Hepatocyte (in vitro differentiated cells): Measurements from ENCODE around the gene ANKRD62. TPM values are rescaled to one million over a fixed set of nuclear protein-coding genes. Genes with fewer than 3 reads are reported as not detected.

Experiments
- DNase-seq: peaks from one replicate; pipeline ENCODE4 v3.0.0-alpha.2; 2016; ENCODE audit warnings: low spot score
- H2AFZ ChIP-seq: fragments of 200-600 bp; sonication (generic); 2 replicates; pipeline ENCODE4 v1.6.0; 2016; ENCODE audit warnings: antibody characterized with exemption, mild to moderate bottlenecking
- H3K27ac ChIP-seq: fragments of 200-600 bp; sonication (generic); 2 replicates; pipeline ENCODE4 v1.5.1; 2016; ENCODE audit warnings: mild to moderate bottlenecking
- H3K27me3 ChIP-seq: fragments of 200-600 bp; sonication (generic); 2 replicates; pipeline ENCODE4 v1.6.1; 2016
- H3K36me3 ChIP-seq: fragments of 200-600 bp; sonication (generic); replicated peaks from 2 replicates; pipeline ENCODE4 v1.5.1; 2016; ENCODE audit warnings: low read depth; ENCODE audit not compliant: insufficient read depth
- H3K4me1 ChIP-seq: fragments of 200-600 bp; sonication (generic); 2 replicates; pipeline ENCODE4 v1.5.1; 2016; ENCODE audit warnings: mild to moderate bottlenecking, moderate library complexity; ENCODE audit not compliant: insufficient read depth
- H3K4me2 ChIP-seq: fragments of 200-600 bp; sonication (generic); 2 replicates; pipeline ENCODE4 v1.6.0; 2016
- H3K4me3 ChIP-seq: fragments of 200-600 bp; sonication (generic); 2 replicates; pipeline ENCODE4 v1.5.1; 2016; ENCODE audit warnings: mild to moderate bottlenecking
- H3K79me2 ChIP-seq: fragments of 200-600 bp; sonication (generic); 2 replicates; pipeline ENCODE4 v1.6.0; 2017; ENCODE audit warnings: mild to moderate bottlenecking
- H3K9me2 ChIP-seq: fragments of 200-600 bp; sonication (generic); replicated peaks from 2 replicates; pipeline ENCODE4 v1.6.0; 2017; ENCODE audit warnings: mild to moderate bottlenecking; ENCODE audit not compliant: insufficient read depth
- H3K9me3 ChIP-seq: fragments of 200-600 bp; sonication (generic); 2 replicates; pipeline ENCODE4 v1.5.1; 2016; ENCODE audit warnings: low read depth, mild to moderate bottlenecking
- H4K20me1 ChIP-seq: fragments of 200-600 bp; sonication (generic); 2 replicates; pipeline ENCODE4 v1.6.0; 2016; ENCODE audit warnings: mild to moderate bottlenecking; ENCODE audit not compliant: insufficient read depth, poor library complexity, severe bottlenecking
- EZH2 ChIP-seq: fragments of 200-600 bp; sonication (generic); IDR thresholded peaks from 2 replicates; pipeline ENCODE4 v1.6.1; 2016; ENCODE audit warnings: antibody characterized with exemption, mild to moderate bottlenecking, borderline replicate concordance
- EZH2phosphoT487 ChIP-seq: fragments of 200-600 bp; sonication (generic); IDR thresholded peaks from one replicate; pipeline ENCODE4 v1.6.1; 2018; ENCODE audit warnings: antibody characterized with exemption, mild to moderate bottlenecking, low read depth, moderate library complexity; ENCODE audit not compliant: unreplicated experiment, severe bottlenecking
- WGBS: methylation state at CpG from one replicate; pipeline ENCODE4 v1.1.6; 2016; ENCODE audit warnings: low lambda C conversion rate; ENCODE audit errors: missing lambda C conversion rate; 5-methylcytosine and 5-hydroxymethylcytosine counted together
- polyA plus RNA-seq: library from polyadenylated mRNA; unstranded; fragments of >200 nt; fragmentation: Nextera tagmentation; extraction: Ambion mirVana; gene quantifications from 2 replicates; pipeline ENCODE4 v1.2.1, GENCODE V29; 2016
- total RNA-seq: library from RNA; depleted of rRNA; stranded (reverse); fragments of >200 nt; gene quantifications from 2 replicates; pipeline ENCODE4 v1.2.3, GENCODE V29; 2014
- TF ChIP-seq, protein P1 (sequence below): fragments of 200-600 bp; sonication (generic); IDR thresholded peaks from 2 replicates; pipeline ENCODE4 v1.5.1; 2016; ENCODE audit warnings: antibody characterized with exemption, mild to moderate bottlenecking; ENCODE audit not compliant: poor library complexity

The ANKRD62 gene
- total and polyA plus RNA-seq, 2 experiments from 2014 or later = not detected

DNA sequence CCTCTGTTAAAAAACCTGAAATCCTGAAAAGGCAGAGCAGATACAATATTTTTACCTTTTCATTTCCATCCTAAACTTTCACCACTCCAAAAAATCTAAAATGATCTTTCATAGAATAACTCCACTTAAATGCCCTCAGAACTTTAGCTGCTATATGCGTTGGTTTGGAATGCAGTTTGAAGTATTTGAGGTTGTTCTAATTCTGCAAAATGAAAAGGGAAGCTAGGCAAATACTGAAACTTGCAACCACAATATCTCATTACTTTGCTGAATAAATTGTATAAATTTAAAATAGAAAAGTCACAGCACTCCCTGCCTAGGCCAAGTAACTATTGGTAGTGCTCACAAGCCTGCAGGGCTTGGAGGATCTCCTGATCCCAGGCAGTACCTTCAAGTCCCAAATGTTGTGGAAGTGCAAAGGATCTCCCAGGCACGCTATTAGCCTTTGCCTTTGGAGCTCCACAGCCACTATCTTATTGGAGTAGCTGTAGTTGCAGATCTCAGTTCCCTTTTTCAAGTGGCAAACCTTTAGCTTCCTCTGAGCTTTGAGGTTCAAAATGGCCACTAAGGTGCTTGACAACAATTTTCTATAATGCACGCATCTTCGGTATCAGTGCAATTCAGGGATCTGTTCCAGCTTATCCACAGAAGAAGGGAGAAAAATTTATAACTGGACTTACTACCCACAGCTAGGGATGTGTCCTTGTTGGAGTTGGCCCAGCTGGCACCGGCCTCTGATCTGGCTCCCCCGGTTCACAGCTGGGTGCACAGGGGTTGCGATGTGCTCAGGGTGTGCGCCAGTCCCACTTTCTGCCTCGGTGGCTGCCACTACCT lies 43.4 kb upstream of the ANKRD62 start:
- TF ChIP-seq EZH2phosphoT487 = no peak
- TF ChIP-seq, protein P1, sequence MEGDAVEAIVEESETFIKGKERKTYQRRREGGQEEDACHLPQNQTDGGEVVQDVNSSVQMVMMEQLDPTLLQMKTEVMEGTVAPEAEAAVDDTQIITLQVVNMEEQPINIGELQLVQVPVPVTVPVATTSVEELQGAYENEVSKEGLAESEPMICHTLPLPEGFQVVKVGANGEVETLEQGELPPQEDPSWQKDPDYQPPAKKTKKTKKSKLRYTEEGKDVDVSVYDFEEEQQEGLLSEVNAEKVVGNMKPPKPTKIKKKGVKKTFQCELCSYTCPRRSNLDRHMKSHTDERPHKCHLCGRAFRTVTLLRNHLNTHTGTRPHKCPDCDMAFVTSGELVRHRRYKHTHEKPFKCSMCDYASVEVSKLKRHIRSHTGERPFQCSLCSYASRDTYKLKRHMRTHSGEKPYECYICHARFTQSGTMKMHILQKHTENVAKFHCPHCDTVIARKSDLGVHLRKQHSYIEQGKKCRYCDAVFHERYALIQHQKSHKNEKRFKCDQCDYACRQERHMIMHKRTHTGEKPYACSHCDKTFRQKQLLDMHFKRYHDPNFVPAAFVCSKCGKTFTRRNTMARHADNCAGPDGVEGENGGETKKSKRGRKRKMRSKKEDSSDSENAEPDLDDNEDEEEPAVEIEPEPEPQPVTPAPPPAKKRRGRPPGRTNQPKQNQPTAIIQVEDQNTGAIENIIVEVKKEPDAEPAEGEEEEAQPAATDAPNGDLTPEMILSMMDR = no peak
- TF ChIP-seq EZH2 = no peak
- Histone ChIP-seq H2AFZ (no peak overlapping the region), H3K79me2 (no peaks in the 10 kb centered on the region), H3K27ac (no peak overlapping the region), H3K9me3 (no peaks in the 10 kb centered on the region), H3K27me3 (no peaks in the 10 kb centered on the region), H3K9me2 (no peaks in the 10 kb centered on the region), H4K20me1 (no peaks in the 10 kb centered on the region), H3K36me3 (no peaks in the 10 kb centered on the region), H3K4me2 (no peak overlapping the region), H3K4me1 (no peaks in the 10 kb centered on the region), H3K4me3 (no peak overlapping the region)
- 92% methylated on average over 9 of the region's 9 CpGs for WGBS
- DNase-seq = no peak

DNA sequence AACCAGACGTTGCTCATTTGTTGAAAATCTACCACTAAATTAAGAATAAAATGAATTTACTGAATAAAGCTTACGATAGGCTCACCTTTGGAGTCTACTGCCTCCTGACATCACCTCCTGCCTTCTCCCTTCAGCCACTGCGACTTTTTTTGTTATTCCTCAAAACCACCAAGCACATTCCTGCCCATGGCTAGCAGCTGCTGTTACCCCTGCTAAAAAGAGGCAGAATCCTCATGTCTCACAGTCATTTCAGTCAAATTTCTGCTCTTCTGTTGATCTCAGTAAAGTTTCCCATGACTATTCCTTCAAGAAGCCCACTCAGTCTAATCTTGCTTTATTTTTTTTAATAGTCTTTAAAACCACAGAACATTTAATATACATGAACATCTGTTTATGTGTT lies 40.8 kb upstream of the ANKRD62 start:
- 79% methylated on average over 3 of the region's 3 CpGs for WGBS
- no peak for TF ChIP-seq EZH2phosphoT487
- TF ChIP-seq, protein P1 = no peak
- TF ChIP-seq EZH2 = no peak
- H3K4me2 ChIP-seq = no peak overlapping the region

DNA sequence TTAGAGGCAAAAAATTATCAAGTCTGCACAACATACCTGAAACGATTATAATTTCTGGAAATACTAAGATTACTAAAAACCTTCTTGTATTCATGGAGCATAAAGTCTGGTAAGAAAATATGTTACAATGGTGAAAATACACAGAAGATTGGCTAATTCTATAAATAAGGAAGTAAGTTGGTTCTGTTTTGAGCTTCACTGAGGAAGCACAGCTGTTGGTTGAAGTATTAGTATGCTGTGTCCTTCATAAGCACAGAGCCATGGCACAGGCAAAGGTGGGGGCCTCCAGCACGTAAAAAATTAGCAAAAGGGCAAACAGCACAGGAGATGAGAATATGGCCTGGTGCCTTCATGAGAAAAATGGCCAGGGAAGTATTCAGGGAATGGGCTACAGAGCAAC lies 40.4 kb upstream of the ANKRD62 start:
- TF ChIP-seq, protein P1 = no peak
- TF ChIP-seq EZH2phosphoT487 = no peak
- TF ChIP-seq EZH2 = no peak
- 78% methylated on average over 2 of the region's 2 CpGs for WGBS
- no peaks in the 10 kb centered on the region for H3K36me3 ChIP-seq

More for the DNA sequence above, 40.8 kb upstream of the ANKRD62 start:
- H3K79me2 ChIP-seq = no peaks in the 10 kb centered on the region
- H3K9me3 ChIP-seq = no peaks in the 10 kb centered on the region
- H3K27ac ChIP-seq = no peak overlapping the region
- H3K9me2 ChIP-seq = no peaks in the 10 kb centered on the region
- DNase-seq = no peak
- no peaks in the 10 kb centered on the region for H3K36me3 ChIP-seq
- no peaks in the 10 kb centered on the region for H4K20me1 ChIP-seq
- no peak overlapping the region for H3K4me3 ChIP-seq
- H2AFZ ChIP-seq = no peak overlapping the region
- no peaks in the 10 kb centered on the region for H3K4me1 ChIP-seq
- no peaks in the 10 kb centered on the region for H3K27me3 ChIP-seq

More for the DNA sequence above, 40.4 kb upstream of the ANKRD62 start:
- Histone ChIP-seq H3K9me2 (no peaks in the 10 kb centered on the region), H3K27ac (no peak overlapping the region), H3K27me3 (no peaks in the 10 kb centered on the region), H2AFZ (no peak overlapping the region), H4K20me1 (no peaks in the 10 kb centered on the region), H3K4me3 (no peak overlapping the region), H3K4me1 (no peaks in the 10 kb centered on the region), H3K79me2 (no peaks in the 10 kb centered on the region), H3K9me3 (no peaks in the 10 kb centered on the region), H3K4me2 (no peak overlapping the region)
- no peak for DNase-seq
